Activated CD4-positive, alpha-beta T cell treated with anti-CD3 and anti-CD28 coated beads for 48 hours (primary cell): Measurements from ENCODE around the gene RITA1.

Experiments used
- DNase-seq: peaks from one replicate; pipeline ENCODE4 v3.0.0-alpha.2; 2020

Gene RITA1

GRCh38 chr12:113232089-113232839, 46.7 kb downstream of the RITA1 start:
- no peak for DNase-seq

GRCh38 chr12:113232840-113233585, 47.5 kb downstream of the RITA1 start:
- peak; percentile 79 for DNase-seq

GRCh38 chr12:113233967-113234366, 48.4 kb downstream of the RITA1 start:
- DNase-seq, result no peak

DNA sequence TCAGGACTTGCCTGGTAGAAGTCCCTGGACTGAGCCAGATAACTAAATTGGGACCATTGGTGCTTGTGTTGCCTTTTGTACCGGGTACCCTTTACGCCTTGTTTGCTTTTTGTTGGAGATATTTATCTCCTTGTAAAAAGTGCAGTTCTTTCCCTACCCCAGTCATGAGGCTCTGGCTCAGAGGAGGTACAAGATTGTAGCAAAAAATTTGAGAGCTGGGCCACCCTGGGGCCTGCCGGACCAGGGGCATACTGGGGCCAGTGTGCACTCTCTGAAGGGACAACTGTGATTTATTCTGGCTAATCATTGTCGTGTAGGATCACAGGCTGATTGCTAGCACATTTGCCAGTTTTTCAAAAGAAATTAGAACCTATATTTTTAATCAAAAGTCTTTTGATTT, 49.0 kb downstream of the RITA1 start:
- DNase-seq, result no peak

- no peak for DNase-seq
Measured at GRCh38 chr12:113235976-113236375, 50.5 kb downstream of the RITA1 start.

- no peak for DNase-seq
Measured at GRCh38 chr12:113236539-113237399, 51.2 kb downstream of the RITA1 start.

GRCh38 chr12:113237748-113238147, 52.2 kb downstream of the RITA1 start:
- no peak for DNase-seq

DNA sequence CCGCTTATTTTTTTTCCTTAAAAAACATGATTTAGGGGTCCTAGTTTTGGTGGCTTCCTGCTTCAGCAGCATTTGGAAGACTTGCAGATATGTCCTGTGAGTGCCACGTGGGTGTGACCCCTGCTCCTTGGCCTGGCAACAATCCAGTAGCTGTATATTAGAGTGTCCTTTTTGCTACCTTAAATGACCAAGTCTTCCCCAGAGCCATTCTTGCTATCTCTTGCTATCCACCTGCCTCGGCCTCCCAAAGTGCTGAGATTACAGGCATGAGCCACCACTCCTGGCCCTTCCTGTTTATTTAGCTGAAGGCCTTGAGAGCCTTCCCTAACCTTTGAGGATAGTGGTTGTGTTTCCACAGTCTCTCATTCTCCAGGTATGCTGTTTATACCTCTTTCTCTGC, 52.8 kb downstream of the RITA1 start:
- DNase-seq, result no peak

GRCh38 chr12:113239288-113239771, 53.8 kb downstream of the RITA1 start:
- DNase-seq, result no peak

DNA sequence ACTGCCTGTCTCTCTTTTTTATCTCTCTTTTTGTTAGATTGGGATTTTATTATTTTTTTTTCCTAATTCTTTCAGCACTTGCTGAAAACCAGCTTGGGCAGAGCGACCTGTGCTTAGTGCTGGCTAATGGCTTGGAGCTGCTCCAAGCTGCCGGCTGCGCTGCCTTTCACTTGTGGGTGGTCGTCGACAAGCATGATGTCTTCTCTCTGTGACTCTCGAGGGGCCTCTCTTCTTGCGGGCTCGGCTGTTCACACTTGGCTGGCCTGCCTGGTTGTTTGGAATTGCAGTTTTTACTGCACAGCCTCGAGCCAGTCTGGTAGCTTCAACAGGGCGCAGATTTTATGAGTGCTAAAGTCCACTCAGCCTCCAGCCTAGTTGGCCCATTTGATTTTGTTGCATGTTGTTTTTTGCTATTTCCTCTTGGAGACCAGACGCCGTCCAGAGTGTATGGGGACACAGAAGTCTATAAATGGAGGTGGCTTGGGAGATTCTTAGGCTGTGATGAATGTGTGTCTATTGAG, 54.4 kb downstream of the RITA1 start:
- no peak for DNase-seq

DNA sequence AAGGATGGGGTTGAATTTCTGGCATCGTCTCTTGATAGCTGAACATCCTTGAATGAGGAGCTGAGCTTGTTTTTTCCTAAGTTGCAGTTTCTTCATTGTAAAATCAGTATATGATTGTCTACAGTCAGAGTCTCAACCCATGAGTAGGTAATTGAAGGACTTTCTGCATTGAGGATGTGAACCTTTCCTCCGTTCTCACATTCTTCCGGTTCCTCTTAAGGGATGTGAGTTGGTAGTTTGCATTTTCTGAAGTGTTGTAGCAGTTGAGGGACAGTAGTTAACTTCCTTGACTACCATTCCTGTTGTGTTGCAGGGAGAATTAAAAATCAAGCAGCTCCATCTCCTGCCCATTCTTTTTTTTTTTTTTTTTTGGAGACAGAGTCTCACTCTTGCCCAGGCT, 54.9 kb downstream of the RITA1 start:
- DNase-seq, result no peak

DNA sequence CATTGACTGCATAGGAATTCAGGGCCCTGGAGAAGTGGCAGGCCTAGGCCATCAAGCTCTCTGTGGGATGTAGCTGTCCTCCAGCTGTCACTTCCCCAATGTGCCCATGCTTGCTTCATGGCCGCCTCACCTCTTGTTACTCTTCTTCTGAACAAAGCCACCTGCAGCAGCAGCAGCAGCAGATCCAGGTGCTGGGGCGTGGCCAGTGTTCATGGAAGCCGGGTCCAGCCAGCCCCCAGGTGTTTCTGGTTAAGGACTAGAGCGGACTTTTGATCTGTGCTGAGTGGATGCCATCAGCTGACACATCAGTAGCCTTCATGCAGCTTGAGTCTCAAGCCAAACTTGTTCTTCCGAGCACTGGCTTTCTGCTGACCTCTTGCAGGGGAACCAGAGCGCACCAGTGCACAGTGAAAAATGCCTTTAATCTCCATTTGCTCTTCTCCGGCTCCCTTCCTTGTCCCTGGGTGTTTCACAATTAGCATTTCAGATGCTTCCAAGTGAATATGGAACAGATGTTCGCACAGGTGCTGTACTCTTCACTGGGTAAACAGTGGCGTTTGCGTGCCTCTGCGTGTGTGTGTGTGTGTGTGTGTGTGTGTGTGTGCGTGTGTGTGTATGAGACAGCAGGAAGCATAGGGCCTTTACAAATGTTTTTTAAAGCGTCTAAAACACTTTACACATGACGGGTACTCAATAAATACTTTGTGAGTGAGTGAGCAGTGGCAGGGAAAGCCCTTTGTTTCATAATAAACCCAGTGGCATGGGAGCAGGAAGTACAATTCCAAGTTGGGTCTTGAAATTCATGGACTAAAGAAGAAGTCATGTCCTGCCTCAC, 55.9 kb downstream of the RITA1 start:
- DNase-seq, result no peak
